Suprapubic skin (tissue), 3 donors: ENCODE results near the gene KLF7.

Source experiments
- CTCF ChIP-seq, 2 donors: fragments of 200-600 bp in 1 of 2; fragments of 450-650 bp in 1 of 2; sonication (generic) in 1 of 2; IDR thresholded peaks; one replicate each; pipeline ENCODE4 v1.5.1; 2016 to 2019; ENCODE audit warnings: antibody characterized with exemption in 2 of 2, mild to moderate bottlenecking in 1 of 2, moderate library complexity in 1 of 2
- POLR2AphosphoS5 ChIP-seq, 3 donors: sonication (generic); formaldehyde crosslinking; IDR thresholded peaks; one replicate each; pipeline ENCODE4 v1.6.1; 2017; ENCODE audit warnings: antibody characterized with exemption in 3 of 3

GRCh38 chr2:207048416-207048815, 117.3 kb downstream of the KLF7 start:
- no peak for TF ChIP-seq CTCF (IDR thresholded peaks at IDR 0.05)
- TF ChIP-seq POLR2AphosphoS5 (IDR thresholded peaks at IDR 0.05) = no peak
